Naive thymus-derived CD4-positive, alpha-beta T cell (primary cell): Measurements from ENCODE around the gene CSRNP3. TPM values are rescaled to one million over a fixed set of nuclear protein-coding genes. Genes with fewer than 3 reads are reported as not detected.
"Not testable (repeated sequence)": the region's sequence is repeated elsewhere in the genome, so short reads cannot be mapped to it uniquely, and the experiment has no call there.

Experiments
- ATAC-seq: fragments of 150-1000 bp; cut with Tn5 transposase; 2 replicates; pipeline ENCODE4 v1.10.0; 2021; ENCODE audit warnings: mild to moderate bottlenecking, moderate library complexity
- CTCF ChIA-PET: fragments of 350-600 bp; sonication (Branson Sonifier 250); formaldehyde crosslinking; loops from one replicate; lab custom pipeline; 2021; ENCODE audit warnings: antibody characterized with exemption; lab: Charles Lee
- POLR2A ChIA-PET: fragments of 350-600 bp; sonication (Branson Sonifier 250); formaldehyde crosslinking; loops from one replicate; lab custom pipeline; 2021; ENCODE audit warnings: antibody characterized with exemption, inconsistent platforms; lab: Charles Lee
- DNase-seq, 9 donors: peaks; one replicate each; pipeline versions ENCODE4 v3.0.0 to v3.0.0-alpha.2; 2020 to 2022; ENCODE audit warnings: mixed read lengths in 1 of 9
- H3K27ac ChIP-seq: one replicate; pipeline ENCODE4 v1.7.0; 2013; ENCODE audit warnings: mild to moderate bottlenecking, low read depth, low read length, moderate library complexity
- H3K27me3 ChIP-seq, 2 donors: one replicate each; pipeline ENCODE4 v1.7.0; 2013; ENCODE audit warnings: low read length in 2 of 2, mild to moderate bottlenecking in 2 of 2, moderate library complexity in 2 of 2; ENCODE audit not compliant: control insufficient read depth in 2 of 2, insufficient read depth in 2 of 2
- H3K36me3 ChIP-seq, 3 experiments: 1 replicate in 2 of 3; 2 replicates in 1 of 3; pipeline ENCODE4 v1.7.0; 2013; ENCODE audit warnings: low read length in 3 of 3, mild to moderate bottlenecking in 3 of 3, moderate library complexity in 1 of 3; ENCODE audit not compliant: insufficient read depth in 3 of 3, control insufficient read depth in 2 of 3
- H3K4me1 ChIP-seq, 2 donors: one replicate each; pipeline ENCODE4 v1.7.0; 2013; ENCODE audit warnings: low read length in 2 of 2, mild to moderate bottlenecking in 2 of 2, moderate library complexity in 1 of 2; ENCODE audit not compliant: control insufficient read depth in 2 of 2, insufficient read depth in 2 of 2
- H3K4me3 ChIP-seq: 2 replicates; pipeline ENCODE4 v1.7.0; 2013; ENCODE audit warnings: mild to moderate bottlenecking, low read length
- H3K9me3 ChIP-seq, 3 experiments: 1 replicate in 2 of 3; 2 replicates in 1 of 3; pipeline ENCODE4 v1.7.0; 2013; ENCODE audit warnings: low read length in 3 of 3; ENCODE audit not compliant: control insufficient read depth in 2 of 3
- H3K27ac Mint-ChIP-seq, 9 donors: one replicate each; pipeline ENCODE4 v1.8.0; 2020 to 2022; ENCODE audit warnings: mixed read lengths in 9 of 9, mild to moderate bottlenecking in 8 of 9, moderate library complexity in 5 of 9, inconsistent platforms in 2 of 9
- H3K27me3 Mint-ChIP-seq, 5 donors: one replicate each; pipeline ENCODE4 v1.8.0; 2021 to 2022; ENCODE audit warnings: mixed read lengths in 5 of 5, mild to moderate bottlenecking in 1 of 5
- H3K36me3 Mint-ChIP-seq, 5 donors: one replicate each; pipeline ENCODE4 v1.8.0; 2020 to 2022; ENCODE audit warnings: mixed read lengths in 5 of 5, mild to moderate bottlenecking in 3 of 5, inconsistent platforms in 1 of 5
- H3K4me1 Mint-ChIP-seq, 7 donors: one replicate each; pipeline ENCODE4 v1.8.0; 2020 to 2022; ENCODE audit warnings: mixed read lengths in 7 of 7, mild to moderate bottlenecking in 3 of 7, inconsistent platforms in 1 of 7
- H3K4me3 Mint-ChIP-seq, 10 donors: one replicate each; pipeline ENCODE4 v1.8.0; 2020 to 2022; ENCODE audit warnings: mild to moderate bottlenecking in 10 of 10, mixed read lengths in 10 of 10, moderate library complexity in 6 of 10, inconsistent platforms in 2 of 10
- H3K9me3 Mint-ChIP-seq, 11 donors: one replicate each; pipeline ENCODE4 v1.8.0; 2020 to 2022; ENCODE audit warnings: mixed read lengths in 11 of 11, mild to moderate bottlenecking in 4 of 11, inconsistent platforms in 1 of 11, moderate library complexity in 1 of 11
- intact Hi-C, 2 donors: fragments of 100-400 bp; cut with micrococcal nuclease; formaldehyde crosslinking; loops; one replicate each; pipeline ENCODE4 v1.15.1; 2023
- polyA plus RNA-seq, 2 donors: library from polyadenylated mRNA; unstranded; fragments of 300-500 nt; fragmentation: Illumina TruSeq; gene quantifications; one replicate each; pipeline ENCODE4 v1.2.3, GENCODE V29; 2021
- total RNA-seq, 6 experiments: library from RNA in 5 of 6; stranded (reverse) in 5 of 6; gene quantifications; 1 replicate in 5 of 6; 2 replicates in 1 of 6; pipeline ENCODE4 v1.2.3 and lab custom pipeline; 2021 to 2026

The CSRNP3 gene
- total and polyA plus RNA-seq, 7 experiments from 2014 or later = not detected

GRCh38 chr2:165655661-165656060 is 186.2 kb downstream of the CSRNP3 start:
- peaks cover 0 to 5% (median 0%) of the 10 kb centered on the region in 11 donors for H3K9me3 Mint-ChIP-seq
- intact Hi-C loops = no loop called here
- no peaks in the 10 kb centered on the region for H3K4me1 ChIP-seq

GRCh38 chr2:165660361-165660760 is 190.9 kb downstream of the CSRNP3 start:
- no peak overlapping the region for H3K27ac Mint-ChIP-seq
- intact Hi-C loops = no loop called here
- Histone ChIP-seq H3K4me3 (no peak overlapping the region), H3K36me3 (no peaks in the 10 kb centered on the region), H3K27ac (no peak overlapping the region), H3K9me3 (no peaks in the 10 kb centered on the region), H3K4me1 (no peaks in the 10 kb centered on the region), H3K27me3 (no peaks in the 10 kb centered on the region)
- H3K27me3 Mint-ChIP-seq = peaks cover 0 to 19% (median 12%) of the 10 kb centered on the region in 5 donors
- no peaks in the 10 kb centered on the region for H3K36me3 Mint-ChIP-seq
- no peak for ATAC-seq
- POLR2A ChIA-PET = no interaction called here
- H3K9me3 Mint-ChIP-seq = peaks cover 0 to 9% (median 0%) of the 10 kb centered on the region in 11 donors
- H3K4me1 Mint-ChIP-seq = no peaks in the 10 kb centered on the region
- no peak overlapping the region for H3K4me3 Mint-ChIP-seq
- CTCF ChIA-PET = no interaction called here
- DNase-seq = no peak

More at GRCh38 chr2:165655661-165656060, 186.2 kb downstream of the CSRNP3 start:
- H3K36me3 ChIP-seq = no peaks in the 10 kb centered on the region
- H3K27ac ChIP-seq = no peak overlapping the region
- ChIA-PET POLR2A (no interaction called here), CTCF (no interaction called here)
- no peak overlapping the region for H3K4me3 ChIP-seq
- H3K9me3 ChIP-seq = no peaks in the 10 kb centered on the region
- Mint-ChIP-seq H3K4me1 (no peaks in the 10 kb centered on the region), H3K27me3 (peaks cover 0 to 19% (median 12%) of the 10 kb centered on the region in 5 donors), H3K27ac (no peak overlapping the region), H3K4me3 (no peak overlapping the region), H3K36me3 (no peaks in the 10 kb centered on the region)
- ATAC-seq (no peak), DNase-seq (no peak)
- H3K27me3 ChIP-seq = no peaks in the 10 kb centered on the region

- intact Hi-C loops = no loop called here
- Mint-ChIP-seq H3K4me3 (no peak overlapping the region), H3K27me3 (peaks cover 0 to 19% (median 12%) of the 10 kb centered on the region in 5 donors), H3K9me3 (peaks cover 0 to 14% (median 7%) of the 10 kb centered on the region in 11 donors), H3K36me3 (no peaks in the 10 kb centered on the region), H3K27ac (no peak overlapping the region), H3K4me1 (no peaks in the 10 kb centered on the region)
- ATAC-seq (no peak), DNase-seq (no peak)
- no peaks in the 10 kb centered on the region for H3K9me3 ChIP-seq
- ChIA-PET CTCF (no interaction called here), POLR2A (no interaction called here)
- no peaks in the 10 kb centered on the region for H3K27me3 ChIP-seq
- no peak overlapping the region for H3K27ac ChIP-seq
- H3K4me3 ChIP-seq = no peak overlapping the region
- H3K4me1 ChIP-seq = no peaks in the 10 kb centered on the region
- no peaks in the 10 kb centered on the region for H3K36me3 ChIP-seq
Measured at GRCh38 chr2:165662720-165663119, 193.2 kb downstream of the CSRNP3 start.

GRCh38 chr2:165665614-165666013 is 196.1 kb downstream of the CSRNP3 start:
- H3K27ac Mint-ChIP-seq = no peak overlapping the region
- H3K4me1 ChIP-seq = no peaks in the 10 kb centered on the region
- ATAC-seq = no peak
- no peak for DNase-seq
- H3K9me3 ChIP-seq = no peaks in the 10 kb centered on the region
- intact Hi-C loops = no loop called here
- no peak overlapping the region for H3K27ac ChIP-seq
- no peaks in the 10 kb centered on the region for H3K27me3 ChIP-seq
- H3K36me3 ChIP-seq = no peaks in the 10 kb centered on the region
- H3K27me3 Mint-ChIP-seq = peaks cover 0 to 8% (median 0%) of the 10 kb centered on the region in 5 donors
- ChIA-PET CTCF (no interaction called here), POLR2A (no interaction called here)
- H3K4me3 ChIP-seq = no peak overlapping the region
- H3K9me3 Mint-ChIP-seq = peaks cover 0 to 15% (median 7%) of the 10 kb centered on the region in 11 donors
- H3K4me3 Mint-ChIP-seq = no peak overlapping the region
- H3K4me1 Mint-ChIP-seq = no peaks in the 10 kb centered on the region
- no peaks in the 10 kb centered on the region for H3K36me3 Mint-ChIP-seq

GRCh38 chr2:165666073-165666472 is 196.6 kb downstream of the CSRNP3 start:
- DNase-seq, CTCF ChIA-PET, H3K36me3 ChIP-seq, POLR2A ChIA-PET, H3K27me3 ChIP-seq, H3K4me1 ChIP-seq, intact Hi-C loops, H3K9me3 ChIP-seq, H3K4me3 Mint-ChIP-seq, H3K4me3 ChIP-seq, H3K36me3 Mint-ChIP-seq, ATAC-seq, H3K27me3 Mint-ChIP-seq, H3K4me1 Mint-ChIP-seq, H3K27ac ChIP-seq: not testable (repeated sequence)
- peaks cover 0 to 15% (median 7%) of the 10 kb centered on the region in 11 donors for H3K9me3 Mint-ChIP-seq
- H3K27ac Mint-ChIP-seq = peak overlapping the region in 1 of 9 donors; percentile 28

GRCh38 chr2:165666605-165667004 is 197.1 kb downstream of the CSRNP3 start:
- POLR2A ChIA-PET = no interaction called here
- no peak for DNase-seq
- no peak overlapping the region for H3K4me3 ChIP-seq
- intact Hi-C loops = no loop called here
- Mint-ChIP-seq H3K9me3 (peaks cover 0 to 15% (median 7%) of the 10 kb centered on the region in 11 donors), H3K27me3 (peaks cover 0 to 8% (median 0%) of the 10 kb centered on the region in 5 donors), H3K27ac (no peak overlapping the region), H3K4me1 (no peaks in the 10 kb centered on the region), H3K4me3 (no peak overlapping the region), H3K36me3 (no peaks in the 10 kb centered on the region)
- no peaks in the 10 kb centered on the region for H3K9me3 ChIP-seq
- no peaks in the 10 kb centered on the region for H3K4me1 ChIP-seq
- no peak for ATAC-seq
- H3K36me3 ChIP-seq = no peaks in the 10 kb centered on the region
- CTCF ChIA-PET = no interaction called here
- no peaks in the 10 kb centered on the region for H3K27me3 ChIP-seq
- no peak overlapping the region for H3K27ac ChIP-seq

GRCh38 chr2:165667375-165667774 is 197.9 kb downstream of the CSRNP3 start:
- H3K9me3 Mint-ChIP-seq = peaks cover 0 to 21% (median 8%) of the 10 kb centered on the region in 11 donors
- peaks cover 0 to 14% (median 0%) of the 10 kb centered on the region in 5 donors for H3K27me3 Mint-ChIP-seq
- H3K4me3 ChIP-seq = no peak overlapping the region
- no peaks in the 10 kb centered on the region for H3K27me3 ChIP-seq
- no peak overlapping the region for H3K27ac Mint-ChIP-seq
- DNase-seq (no peak), ATAC-seq (no peak)
- intact Hi-C loops = no loop called here
- H3K27ac ChIP-seq = no peak overlapping the region
- no peaks in the 10 kb centered on the region for H3K4me1 ChIP-seq
- no peaks in the 10 kb centered on the region for H3K36me3 ChIP-seq
- peaks cover 0 to 5% (median 0%) of the 10 kb centered on the region in 5 donors for H3K36me3 Mint-ChIP-seq
- CTCF ChIA-PET = no interaction called here
- no peak overlapping the region for H3K4me3 Mint-ChIP-seq
- POLR2A ChIA-PET = no interaction called here
- H3K4me1 Mint-ChIP-seq = no peaks in the 10 kb centered on the region
- H3K9me3 ChIP-seq = no peaks in the 10 kb centered on the region
